ENCODE results near the gene AMY1C. TPM values are rescaled to one million over a fixed set of nuclear protein-coding genes. Genes with fewer than 3 reads are reported as not detected.
"Not testable (repeated sequence)": the region's sequence is repeated elsewhere in the genome, so short reads cannot be mapped to it uniquely, and the experiment has no call there.

The AMY1C gene
- total and polyA plus RNA-seq, 2 of the 8 experiments (the other 6 are each of a cell fraction or from before 2014, with no cell fraction given) = not detected

DNA sequence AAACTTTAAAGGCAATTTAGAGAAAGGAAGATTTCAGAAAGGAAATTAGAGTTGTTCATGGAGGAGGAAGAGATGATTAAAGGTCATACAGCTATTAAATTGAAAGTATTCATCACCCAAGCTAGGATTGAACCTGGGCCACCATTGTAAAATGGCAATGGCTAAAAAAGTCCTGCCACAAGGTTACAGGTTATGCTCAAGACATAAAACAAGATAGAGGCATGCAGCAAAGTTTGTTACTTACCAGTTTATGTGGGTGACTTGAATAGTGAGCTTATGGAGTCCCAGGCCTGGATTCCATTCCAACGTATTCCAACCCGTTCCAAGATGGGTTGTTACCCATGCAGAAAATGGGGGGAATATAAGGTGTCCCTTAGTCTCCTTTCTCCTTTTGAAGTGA lies 28.2 kb upstream of the AMY1C start:
- H3K23me2 ChIP-seq (ENCODE audit: low read depth, low read length); H3K9ac ChIP-seq (replicated peaks in 1 of 4; ENCODE audit: extremely low read depth in 1 of 4, low read depth in 3 of 4, low read length in 3 of 4); H3K9me3 ChIP-seq (ENCODE audit: insufficient read depth in 2 of 2, low read depth in 1 of 2, low read length in 1 of 2); H4K20me1 ChIP-seq (replicated peaks in 1 of 2; ENCODE audit: control insufficient read depth in 1 of 2, insufficient read depth in 2 of 2, low read length in 2 of 2); H2BK120ac ChIP-seq (replicated peaks; ENCODE audit: low read depth, low read length); H3K23ac ChIP-seq (ENCODE audit: insufficient read length); FAIRE-seq; H3K4me2 ChIP-seq (ENCODE audit: insufficient read depth in 1 of 2, low read depth in 2 of 2, low read length in 2 of 2); H2BK12ac ChIP-seq (ENCODE audit: low read depth, low read length); H2BK15ac ChIP-seq (ENCODE audit: low read length); H2AFZ ChIP-seq (ENCODE audit: low read length); H2BK20ac ChIP-seq (ENCODE audit: low read length); CTCF ChIA-PET (ENCODE audit: partially characterized antibody); H3K27ac ChIP-seq (ENCODE audit: low read depth, low read length); H3K18ac ChIP-seq (ENCODE audit: extremely low read depth, low read length); H3K79me2 ChIP-seq (ENCODE audit: control insufficient read depth in 1 of 2, insufficient read depth in 2 of 2, low read length in 2 of 2); H2AK5ac ChIP-seq (ENCODE audit: low read depth, low read length); H3K36me3 ChIP-seq (ENCODE audit: control insufficient read depth in 2 of 4, insufficient read depth in 4 of 4, low read length in 3 of 4); H4K91ac ChIP-seq (replicated peaks; ENCODE audit: insufficient read length, low read length); H3K79me1 ChIP-seq (ENCODE audit: low read depth, low read length); H2BK5ac ChIP-seq (ENCODE audit: low read depth, low read length); DNase-seq (ENCODE audit: low read depth in 1 of 2, low spot score in 2 of 2); H3K56ac ChIP-seq (replicated peaks; ENCODE audit: insufficient read length, low read depth, low read length); H3K27me3 ChIP-seq (replicated peaks in 1 of 4; ENCODE audit: control insufficient read depth in 3 of 4, extremely low read depth in 1 of 4, insufficient read depth in 3 of 4, low read length in 3 of 4); H3K4me3 ChIP-seq (ENCODE audit: extremely low read depth in 1 of 4, insufficient read depth in 2 of 4, low read depth in 3 of 4, low read length in 4 of 4); H3K4ac ChIP-seq (replicated peaks; ENCODE audit: insufficient read length, low read depth, low read length); H4K5ac ChIP-seq (ENCODE audit: insufficient read length, low read depth, low read length); H3K4me1 ChIP-seq (replicated peaks in 1 of 4; ENCODE audit: control insufficient read depth in 3 of 4, insufficient read depth in 4 of 4, low read length in 3 of 4); H3K14ac ChIP-seq (ENCODE audit: insufficient read length); POLR2A ChIA-PET (ENCODE audit: partially characterized antibody); H4K8ac ChIP-seq (ENCODE audit: extremely low read depth, insufficient read depth, low read length): not testable (repeated sequence)
- no CpG with 5 or more reads among the region's 2 CpGs for WGBS, 2 experiments (ENCODE audit: extremely low coverage in 1 of 2, insufficient coverage in 1 of 2, insufficient read length in 1 of 2, insufficient replicate concordance in 2 of 2, low coverage in 1 of 2, low lambda C conversion rate in 2 of 2, missing lambda C conversion rate in 1 of 2)

- H4K20me1 ChIP-seq (replicated peaks in 1 of 2; ENCODE audit: control insufficient read depth in 1 of 2, insufficient read depth in 2 of 2, low read length in 2 of 2); H3K4me1 ChIP-seq (replicated peaks in 1 of 4; ENCODE audit: control insufficient read depth in 3 of 4, insufficient read depth in 4 of 4, low read length in 3 of 4); H3K9ac ChIP-seq (replicated peaks in 1 of 4; ENCODE audit: extremely low read depth in 1 of 4, low read depth in 3 of 4, low read length in 3 of 4); H3K9me3 ChIP-seq (ENCODE audit: insufficient read depth in 2 of 2, low read depth in 1 of 2, low read length in 1 of 2); H2AFZ ChIP-seq (ENCODE audit: low read length); FAIRE-seq; H3K27me3 ChIP-seq (replicated peaks in 1 of 4; ENCODE audit: control insufficient read depth in 3 of 4, extremely low read depth in 1 of 4, insufficient read depth in 3 of 4, low read length in 3 of 4); H3K79me1 ChIP-seq (ENCODE audit: low read depth, low read length); H3K4me2 ChIP-seq (ENCODE audit: insufficient read depth in 1 of 2, low read depth in 2 of 2, low read length in 2 of 2); CTCF ChIA-PET (ENCODE audit: partially characterized antibody); H2BK15ac ChIP-seq (ENCODE audit: low read length); H2BK12ac ChIP-seq (ENCODE audit: low read depth, low read length); H3K18ac ChIP-seq (ENCODE audit: extremely low read depth, low read length); H3K23me2 ChIP-seq (ENCODE audit: low read depth, low read length); H3K36me3 ChIP-seq (ENCODE audit: control insufficient read depth in 2 of 4, insufficient read depth in 4 of 4, low read length in 3 of 4); H2AK5ac ChIP-seq (ENCODE audit: low read depth, low read length); H4K8ac ChIP-seq (ENCODE audit: extremely low read depth, insufficient read depth, low read length); H3K23ac ChIP-seq (ENCODE audit: insufficient read length); H3K4ac ChIP-seq (replicated peaks; ENCODE audit: insufficient read length, low read depth, low read length); H3K56ac ChIP-seq (replicated peaks; ENCODE audit: insufficient read length, low read depth, low read length); H3K14ac ChIP-seq (ENCODE audit: insufficient read length); POLR2A ChIA-PET (ENCODE audit: partially characterized antibody); H3K27ac ChIP-seq (ENCODE audit: low read depth, low read length); H3K4me3 ChIP-seq (ENCODE audit: extremely low read depth in 1 of 4, insufficient read depth in 2 of 4, low read depth in 3 of 4, low read length in 4 of 4); H4K5ac ChIP-seq (ENCODE audit: insufficient read length, low read depth, low read length); H3K79me2 ChIP-seq (ENCODE audit: control insufficient read depth in 1 of 2, insufficient read depth in 2 of 2, low read length in 2 of 2); H2BK120ac ChIP-seq (replicated peaks; ENCODE audit: low read depth, low read length); H2BK20ac ChIP-seq (ENCODE audit: low read length); H2BK5ac ChIP-seq (ENCODE audit: low read depth, low read length); DNase-seq (ENCODE audit: low read depth in 1 of 2, low spot score in 2 of 2); H4K91ac ChIP-seq (replicated peaks; ENCODE audit: insufficient read length, low read length): not testable (repeated sequence)
- no CpG with 5 or more reads among the region's 3 CpGs for WGBS, 2 experiments (ENCODE audit: extremely low coverage in 1 of 2, insufficient coverage in 1 of 2, insufficient read length in 1 of 2, insufficient replicate concordance in 2 of 2, low coverage in 1 of 2, low lambda C conversion rate in 2 of 2, missing lambda C conversion rate in 1 of 2)
These were observed 14.4 kb upstream of the AMY1C start for GRCh38 chr1:103735334-103735733.

All from H1 (cell line).